ENCODE data around the gene BTBD9.

DNA sequence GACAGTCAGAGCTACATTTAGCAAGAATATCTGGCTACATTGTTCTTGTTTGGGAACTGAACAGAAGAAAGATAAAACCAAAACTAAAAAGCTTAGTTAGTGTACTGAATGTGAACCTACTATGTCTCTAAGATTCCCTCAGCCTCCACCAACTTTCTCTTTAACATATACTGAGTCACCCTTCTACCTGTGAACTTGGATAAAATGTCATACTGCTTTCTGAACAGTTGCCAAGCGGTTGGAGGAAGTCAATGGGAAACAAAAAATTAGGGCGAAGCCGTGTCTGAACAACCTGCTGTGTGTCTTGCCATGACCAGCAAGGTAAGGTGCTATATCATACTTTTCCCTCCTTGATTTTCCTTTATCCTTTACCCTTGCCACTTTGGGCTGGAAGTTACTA, 243.5 kb downstream of the BTBD9 start:
- TF ChIP-seq, protein P1, sequence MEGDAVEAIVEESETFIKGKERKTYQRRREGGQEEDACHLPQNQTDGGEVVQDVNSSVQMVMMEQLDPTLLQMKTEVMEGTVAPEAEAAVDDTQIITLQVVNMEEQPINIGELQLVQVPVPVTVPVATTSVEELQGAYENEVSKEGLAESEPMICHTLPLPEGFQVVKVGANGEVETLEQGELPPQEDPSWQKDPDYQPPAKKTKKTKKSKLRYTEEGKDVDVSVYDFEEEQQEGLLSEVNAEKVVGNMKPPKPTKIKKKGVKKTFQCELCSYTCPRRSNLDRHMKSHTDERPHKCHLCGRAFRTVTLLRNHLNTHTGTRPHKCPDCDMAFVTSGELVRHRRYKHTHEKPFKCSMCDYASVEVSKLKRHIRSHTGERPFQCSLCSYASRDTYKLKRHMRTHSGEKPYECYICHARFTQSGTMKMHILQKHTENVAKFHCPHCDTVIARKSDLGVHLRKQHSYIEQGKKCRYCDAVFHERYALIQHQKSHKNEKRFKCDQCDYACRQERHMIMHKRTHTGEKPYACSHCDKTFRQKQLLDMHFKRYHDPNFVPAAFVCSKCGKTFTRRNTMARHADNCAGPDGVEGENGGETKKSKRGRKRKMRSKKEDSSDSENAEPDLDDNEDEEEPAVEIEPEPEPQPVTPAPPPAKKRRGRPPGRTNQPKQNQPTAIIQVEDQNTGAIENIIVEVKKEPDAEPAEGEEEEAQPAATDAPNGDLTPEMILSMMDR (optimal IDR thresholded peaks at IDR 0.05 in 1 of 3, IDR thresholded peaks at IDR 0.05 in 1 of 3, conservative IDR thresholded peaks at IDR 0.05 in 1 of 3; ENCODE audit: extremely low read depth in 1 of 3, insufficient read depth in 2 of 3, low read length in 3 of 3): no peak
- TF ChIP-seq EZH2 (IDR thresholded peaks at IDR 0.05; ENCODE audit: low read length): no peak
